GM18498 (cell line): ENCODE results near the gene IL37.
"Not testable (repeated sequence)": the region's sequence is repeated elsewhere in the genome, so short reads cannot be mapped to it uniquely, and the experiment has no call there.

Experiments
- ATAC-seq: cut with Tn5 transposase; IDR thresholded peaks from one replicate; pipeline ENCODE4 v1.9.1; 2021; ENCODE audit warnings: mild to moderate bottlenecking, moderate library complexity; ENCODE audit not compliant: unreplicated experiment

Gene IL37

DNA sequence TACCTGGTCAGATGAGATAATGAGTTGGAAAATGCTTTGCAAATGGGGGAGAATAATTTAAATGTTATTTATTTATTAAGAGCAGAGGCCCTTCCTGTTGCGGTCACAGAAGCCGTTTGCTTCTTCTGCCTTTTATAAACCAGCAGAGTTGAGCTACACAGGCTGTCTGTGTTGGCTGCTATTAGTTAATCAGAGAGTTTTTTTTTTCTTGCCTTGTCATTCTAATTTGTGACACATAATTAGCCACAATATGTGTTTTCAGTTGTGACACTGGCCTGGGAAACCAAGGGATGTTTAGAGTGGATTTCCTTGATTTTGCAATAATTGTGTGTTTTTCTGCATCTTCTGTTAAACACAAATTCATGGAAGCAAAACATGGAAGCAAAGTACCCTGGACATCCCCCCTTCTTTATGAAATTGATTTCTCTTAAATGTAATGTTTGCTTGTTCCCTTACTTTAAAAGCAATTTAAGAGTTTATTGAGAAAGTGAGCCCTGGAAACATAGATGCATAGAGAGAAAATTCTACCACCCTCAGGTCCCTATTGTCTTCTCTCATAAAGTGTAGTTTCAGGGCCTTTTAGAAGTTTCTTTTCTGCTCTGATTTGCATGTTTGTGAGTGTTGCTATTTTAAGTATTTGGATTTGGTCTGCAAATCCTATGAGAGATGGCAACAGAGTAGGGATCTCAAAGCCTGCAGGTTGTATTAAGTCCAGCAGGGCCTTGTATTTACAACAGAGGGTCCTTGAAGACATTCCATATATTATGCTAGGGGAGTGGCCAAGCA, 22.8 kb upstream of the IL37 start:
- peak; percentile 43 for ATAC-seq

GRCh38 chr2:112889976-112890375, 21.0 kb upstream of the IL37 start:
- ATAC-seq: no peak

DNA sequence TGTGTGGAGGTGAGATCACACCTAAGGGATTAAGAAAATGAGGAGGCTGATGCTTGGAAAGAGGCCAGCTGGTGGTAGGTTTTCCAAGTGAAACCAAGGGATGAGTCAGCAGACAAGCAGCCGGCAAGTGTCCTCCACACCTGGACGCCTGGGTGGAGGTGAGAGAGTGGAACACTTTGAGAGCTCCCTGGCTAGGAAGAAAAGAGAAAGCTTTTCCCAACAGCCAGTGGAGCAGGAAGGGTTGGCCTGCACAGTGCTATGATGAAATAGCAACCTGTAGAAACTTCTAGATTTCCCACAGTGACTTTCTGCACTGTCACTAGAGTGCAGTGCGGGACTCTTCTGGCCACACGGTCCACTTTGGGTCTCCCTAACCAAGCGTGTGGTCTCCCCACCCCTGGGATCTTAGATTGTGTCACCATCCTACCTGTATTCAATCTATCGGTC, 19.6 kb upstream of the IL37 start:
- ATAC-seq: no peak

- ATAC-seq: no peak
Observed at GRCh38 chr2:112893752-112894151, 17.2 kb upstream of the IL37 start.

GRCh38 chr2:112896909-112897623, 13.9 kb upstream of the IL37 start:
- no peak for ATAC-seq

DNA sequence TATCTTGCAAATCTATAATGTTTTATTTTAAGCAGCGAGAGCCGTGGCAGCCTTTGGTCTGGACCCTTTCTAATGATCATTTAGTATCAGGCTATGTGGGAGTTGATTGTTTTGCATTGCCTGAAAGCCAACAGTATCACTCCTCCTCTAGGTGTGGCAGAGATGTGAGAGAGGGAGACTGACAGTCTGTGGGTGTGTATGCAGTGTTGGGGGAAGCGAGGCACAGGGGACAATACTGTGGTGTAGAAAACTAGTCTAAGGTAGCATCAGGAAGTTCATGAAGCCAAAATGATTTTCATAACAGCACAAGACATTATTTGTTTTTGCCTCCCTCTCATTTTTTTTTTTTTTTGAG, 13.4 kb upstream of the IL37 start:
- no peak for ATAC-seq

GRCh38 chr2:112901431-112902065, 9.4 kb upstream of the IL37 start:
- ATAC-seq: not testable (repeated sequence)

DNA sequence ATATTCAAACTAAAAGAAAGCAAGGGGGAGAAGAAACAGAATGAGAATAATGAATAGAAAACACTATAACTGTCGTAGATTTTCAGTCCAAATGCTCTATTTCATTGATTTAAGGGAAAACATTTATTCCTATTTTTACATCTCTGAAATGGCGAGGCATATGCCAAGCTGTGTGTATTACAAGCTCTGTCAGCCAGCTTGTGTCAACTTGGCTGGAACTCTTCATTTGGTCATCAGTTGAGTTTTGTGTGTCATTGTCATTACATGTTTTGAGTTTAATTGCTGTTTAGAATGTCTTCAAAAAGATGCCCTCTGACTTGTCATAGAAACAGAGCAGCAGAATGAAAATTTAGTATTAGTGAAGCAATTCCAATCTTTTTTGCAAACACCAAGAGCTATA, 8.1 kb upstream of the IL37 start:
- ATAC-seq: no peak

DNA sequence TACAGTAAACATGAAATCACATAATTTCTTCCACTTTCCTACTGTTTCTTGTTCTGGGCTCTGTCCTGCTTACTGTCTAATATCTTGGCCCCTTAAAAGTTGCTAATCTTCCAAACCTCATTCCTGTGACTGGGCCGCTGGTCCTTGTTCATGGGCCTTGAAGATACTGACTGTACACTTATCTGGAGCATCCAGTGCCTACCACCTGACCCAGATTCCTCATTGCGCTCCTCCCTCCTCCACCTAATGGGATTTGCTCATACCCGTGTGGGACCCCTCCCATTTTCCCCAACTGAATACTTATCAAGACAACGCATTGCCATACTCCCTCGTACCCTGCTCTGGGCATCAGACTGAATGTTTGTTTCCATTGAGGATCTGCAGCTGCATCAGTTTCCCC, 6.1 kb upstream of the IL37 start:
- no peak for ATAC-seq

- ATAC-seq: no peak
Observed at GRCh38 chr2:112906276-112906675, 4.7 kb upstream of the IL37 start.

DNA sequence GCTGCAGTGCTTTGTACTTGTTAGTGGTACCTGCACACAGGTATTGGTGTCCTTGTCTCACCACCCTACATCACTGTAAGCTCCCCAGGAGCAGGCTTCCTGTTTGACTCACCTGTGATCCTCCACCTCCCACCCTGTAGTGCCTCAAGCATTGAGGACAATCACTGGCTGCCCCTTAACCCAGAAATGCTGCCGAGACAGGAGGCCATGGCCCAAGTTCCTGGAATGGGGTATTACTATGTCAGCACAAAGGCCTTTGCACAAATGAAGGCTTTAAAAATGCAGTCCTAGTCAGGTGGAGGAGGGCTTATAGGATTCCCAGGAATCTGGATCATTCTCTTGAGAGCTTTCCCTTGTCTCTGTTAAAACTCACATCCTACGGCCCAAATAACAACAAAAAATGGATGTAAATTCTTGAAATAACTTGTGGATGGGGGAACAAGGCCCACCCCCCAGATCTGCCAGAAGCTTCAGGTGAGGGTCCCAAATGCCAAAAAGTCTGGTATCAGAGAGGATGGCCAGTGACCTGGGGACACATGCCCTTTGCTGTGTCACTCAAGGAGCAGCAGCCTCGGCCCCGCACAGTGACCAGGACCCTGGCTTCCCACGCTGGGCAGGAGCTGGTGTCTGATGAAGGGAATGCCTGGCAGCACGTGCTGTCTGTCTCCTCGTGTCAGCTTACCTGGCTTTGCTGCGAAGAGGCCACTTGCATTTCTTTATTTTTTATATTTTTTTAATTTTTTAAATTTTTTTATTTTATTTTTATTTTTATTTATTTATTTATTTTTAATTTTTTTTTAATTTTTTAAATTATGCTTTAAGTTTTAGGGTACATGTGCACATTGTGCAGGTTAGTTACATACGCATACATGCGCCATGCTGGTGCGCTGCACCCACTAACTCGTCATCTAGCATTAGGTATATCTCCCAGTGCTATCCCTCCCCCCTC, 3.7 kb upstream of the IL37 start:
- ATAC-seq: no peak

DNA sequence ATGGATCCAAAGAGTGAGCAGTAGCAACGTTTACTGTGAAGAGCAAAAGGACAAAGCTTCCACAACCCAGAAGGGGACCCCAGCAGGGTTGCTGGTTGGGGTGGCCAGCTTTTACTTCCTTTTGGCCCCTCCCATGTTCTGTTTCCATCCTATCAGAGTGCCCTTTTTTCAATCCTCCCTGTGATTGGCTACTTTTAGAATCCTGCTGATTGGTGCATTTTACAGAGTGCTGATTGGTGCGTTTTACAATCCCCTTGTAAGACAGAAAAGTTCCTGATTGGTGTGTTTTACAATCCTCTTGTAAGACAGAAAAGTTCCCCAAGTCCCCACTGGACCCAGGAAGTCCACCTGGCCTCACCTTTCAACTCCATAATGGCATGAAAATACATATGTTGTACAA, 2.4 kb upstream of the IL37 start:
- not testable (repeated sequence) for ATAC-seq

DNA sequence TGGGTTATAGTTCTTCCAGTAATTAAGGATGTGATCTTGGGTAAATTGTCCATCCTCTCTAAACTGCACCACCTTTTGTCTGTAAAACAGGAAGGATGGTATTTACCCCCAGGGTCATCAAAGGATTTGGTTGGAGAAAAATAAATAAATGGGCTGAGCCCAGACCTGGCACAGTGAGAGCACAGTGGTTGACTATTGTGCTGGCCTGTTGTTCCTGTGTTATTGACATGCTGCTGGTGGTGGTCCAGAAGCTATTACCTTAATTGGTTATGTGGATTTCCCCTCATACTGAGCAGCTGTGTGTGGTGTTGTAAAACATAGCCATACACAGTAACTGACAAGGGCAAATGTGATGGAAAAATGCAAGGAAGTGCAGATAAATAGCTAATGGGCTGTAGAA, 746 bp upstream of the IL37 start:
- no peak for ATAC-seq

DNA sequence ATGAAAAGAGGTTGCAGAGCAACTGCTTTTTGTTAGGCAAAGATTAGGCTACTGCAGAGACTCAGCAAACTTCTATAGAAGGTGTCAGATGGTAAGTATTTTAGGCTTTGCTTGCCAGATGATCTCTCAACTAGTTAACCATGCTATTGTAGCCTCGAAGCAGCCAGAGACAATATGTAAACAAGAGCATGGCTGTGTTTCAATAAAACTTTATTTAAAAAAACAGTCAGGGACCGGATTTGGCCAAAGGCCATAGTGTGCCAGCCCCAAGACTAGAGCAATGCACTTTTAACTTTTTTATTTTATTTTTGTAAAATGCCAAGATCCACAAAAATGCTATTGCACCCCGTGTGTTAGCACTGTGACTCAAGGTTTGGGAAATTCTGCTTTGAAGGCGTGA, 1.4 kb downstream of the IL37 start:
- no peak for ATAC-seq

DNA sequence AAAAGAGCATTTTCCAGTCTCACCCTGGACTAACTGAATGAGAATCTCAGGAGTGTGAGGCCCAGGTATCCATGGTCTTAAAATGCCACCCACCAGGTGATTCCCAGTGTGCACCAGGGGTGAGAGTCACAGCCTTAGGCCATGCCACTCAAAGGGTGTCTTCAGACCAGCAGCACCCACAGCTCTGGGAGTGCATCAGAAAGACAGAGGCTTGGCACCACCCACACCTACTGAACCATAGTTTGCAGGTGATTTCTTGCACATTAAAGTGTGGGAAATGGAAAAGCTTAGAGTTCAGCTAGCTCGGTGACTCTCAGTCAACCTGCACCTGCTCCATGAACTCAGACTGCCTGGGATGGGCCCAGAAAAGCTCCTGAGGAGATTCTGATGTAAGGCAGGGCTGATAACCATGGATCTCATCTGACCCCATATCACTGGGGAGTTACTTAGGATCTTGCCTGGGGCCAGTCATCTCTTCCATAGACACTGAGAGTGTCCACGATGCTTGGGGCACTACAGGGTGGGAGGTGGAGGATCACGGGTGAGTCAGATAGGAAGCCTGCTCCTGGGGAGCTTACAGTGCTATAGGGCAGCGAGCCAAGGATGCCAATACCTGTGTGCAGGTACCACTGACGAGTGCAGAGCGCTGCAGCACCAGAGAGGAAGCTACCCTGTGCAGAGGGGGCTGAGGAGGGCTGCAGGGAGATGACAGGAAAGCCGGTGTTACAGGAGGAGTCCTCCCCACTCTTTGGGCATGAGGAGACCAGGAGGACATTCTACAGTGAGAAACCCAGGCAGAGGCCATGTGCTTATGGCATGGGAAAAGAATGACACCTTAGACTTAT, 4.6 kb downstream of the IL37 start:
- no peak for ATAC-seq

- ATAC-seq: no peak
Observed at GRCh38 chr2:112916145-112916571, 5.2 kb downstream of the IL37 start.

DNA sequence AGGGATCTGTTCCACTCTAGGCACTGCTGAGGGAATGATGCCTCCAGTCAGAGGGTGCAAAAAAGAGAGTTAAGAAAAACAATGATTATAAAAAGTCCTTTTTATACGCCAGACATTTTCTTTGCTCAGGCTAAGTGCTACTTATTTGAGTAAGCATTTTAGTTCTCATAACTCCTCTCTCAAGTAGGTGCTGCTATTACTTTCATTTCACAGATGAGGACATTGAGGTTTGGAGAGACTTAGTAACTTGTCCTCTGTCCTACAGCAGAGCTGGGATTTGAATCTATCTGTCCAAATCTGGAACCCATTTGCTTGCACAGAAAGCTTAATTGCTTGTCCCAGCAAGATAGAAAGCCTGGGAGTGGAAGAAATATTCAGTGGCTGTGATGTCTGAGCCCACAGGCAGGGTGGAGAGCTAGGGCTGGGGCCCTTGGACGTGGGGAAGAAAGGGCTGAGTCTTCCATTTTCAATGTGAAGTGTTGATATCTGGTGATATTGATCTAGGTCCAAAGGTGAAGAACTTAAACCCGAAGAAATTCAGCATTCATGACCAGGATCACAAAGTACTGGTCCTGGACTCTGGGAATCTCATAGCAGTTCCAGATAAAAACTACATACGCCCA, 5.8 kb downstream of the IL37 start:
- ATAC-seq: no peak

- ATAC-seq: no peak
Observed at GRCh38 chr2:112917856-112918255, 6.9 kb downstream of the IL37 start.

- ATAC-seq: no peak
Observed at GRCh38 chr2:112918256-112918655, 7.3 kb downstream of the IL37 start.

GRCh38 chr2:112919086-112919485, 8.1 kb downstream of the IL37 start:
- no peak for ATAC-seq
